HepG2 (cell line): ENCODE measurements around the gene SNAI1. TPM values are rescaled to one million over a fixed set of nuclear protein-coding genes. Genes with fewer than 3 reads are reported as not detected.

Experiments used
- ATAC-seq: fragments of 200-7000 bp; cut with Tn5 transposase; 3 replicates; pipeline ENCODE4 v1.9.1; 2020; ENCODE audit warnings: mild to moderate bottlenecking, moderate library complexity
- BruUV-seq: library from RNA; stranded (reverse); fragments of 400-500 nt; replicated peaks from 2 replicates; lab custom pipeline; 2021; lab: Mats Ljungman, UMichigan
- CTCF ChIA-PET: fragments of 300-600 bp; formaldehyde crosslinking; extraction: SDS; loops from one replicate; lab custom pipeline; 2021; ENCODE audit warnings: low total read pairs, inconsistent platforms, low intra/inter-chr PET ratio; lab: Yijun Ruan, JAX
- POLR2A ChIA-PET: fragments of 350-600 bp; sonication (Branson Sonifier 250); formaldehyde crosslinking; loops from one replicate; lab custom pipeline; 2020; ENCODE audit warnings: antibody characterized with exemption, inconsistent platforms; lab: Yijun Ruan, JAX
- DNase-seq: peaks from one replicate; pipeline ENCODE4 v3.0.0-alpha.2; 2015; ENCODE audit warnings: low spot score
- FAIRE-seq: peaks from 3 replicates; lab custom pipeline; 2011; peaks lifted over from hg19 to GRCh38; lab: Jason Lieb, UNC
- H2AFZ ChIP-seq: one replicate; pipeline ENCODE4 v1.6.1; 2011; ENCODE audit warnings: low read length, inconsistent platforms
- H3K27ac ChIP-seq: fragments of 300-600 bp; 3 replicates; pipeline ENCODE4 v1.8.0; 2011; ENCODE audit warnings: mixed run types, mild to moderate bottlenecking, mixed read lengths, low read length, inconsistent platforms; ENCODE audit not compliant: insufficient read depth; ENCODE audit errors: extremely low read length
- H3K27me3 ChIP-seq, 2 experiments: fragments of 200-600 bp in 1 of 2; 2 replicates in 1 of 2; 3 replicates in 1 of 2; pipeline versions ENCODE4 v1.6.0 to v1.8.0; 2011; ENCODE audit warnings: low read length in 2 of 2, mild to moderate bottlenecking in 2 of 2, moderate library complexity in 2 of 2, inconsistent platforms in 1 of 2; ENCODE audit not compliant: insufficient read depth in 2 of 2, control insufficient read depth in 1 of 2
- H3K36me3 ChIP-seq, 2 experiments: fragments of 200-600 bp in 1 of 2; replicated peaks in 1 of 2; 2 replicates in 1 of 2; 3 replicates in 1 of 2; pipeline versions ENCODE4 v1.5.1 to v1.8.0; 2011; ENCODE audit warnings: low read length in 2 of 2, inconsistent platforms in 1 of 2; ENCODE audit not compliant: insufficient read depth in 2 of 2, control insufficient read depth in 1 of 2
- H3K4me1 ChIP-seq: 2 replicates; pipeline ENCODE4 v1.5.1; 2012; ENCODE audit warnings: low read length, inconsistent platforms; ENCODE audit not compliant: insufficient read depth
- H3K4me2 ChIP-seq: 2 replicates; pipeline ENCODE4 v1.6.0; 2011; ENCODE audit warnings: low read depth, low read length, inconsistent platforms
- H3K4me3 ChIP-seq, 3 experiments: fragments of 200-600 bp in 1 of 3; sonication (generic), shearing (Covaris generic) in 1 of 3; replicated peaks in 1 of 3; 2 replicates each; pipeline ENCODE4 v1.5.1; 2011 to 2016; ENCODE audit warnings: low read length in 3 of 3, inconsistent platforms in 2 of 3, low read depth in 2 of 3, mild to moderate bottlenecking in 2 of 3, control low read depth in 1 of 3, mixed read lengths in 1 of 3; ENCODE audit not compliant: insufficient read depth in 1 of 3
- H3K79me2 ChIP-seq: one replicate; pipeline ENCODE4 v1.6.1; 2011; ENCODE audit warnings: low read length, inconsistent platforms; ENCODE audit not compliant: insufficient read depth
- H3K9ac ChIP-seq: 2 replicates; pipeline ENCODE4 v1.6.0; 2011; ENCODE audit warnings: mild to moderate bottlenecking, low read depth, low read length, inconsistent platforms; ENCODE audit not compliant: insufficient read depth
- H3K9me3 ChIP-seq: 2 replicates; pipeline ENCODE4 v1.5.1; 2012; ENCODE audit warnings: mild to moderate bottlenecking, low read length
- H4K20me1 ChIP-seq: 2 replicates; pipeline ENCODE4 v1.6.0; 2011; ENCODE audit warnings: inconsistent platforms, mild to moderate bottlenecking, low read length, moderate library complexity; ENCODE audit not compliant: insufficient read depth
- ATF4 ChIP-seq, 2 experiments: fragments of 450-650 bp in 1 of 2; sonication (generic) in 1 of 2; formaldehyde crosslinking; IDR thresholded peaks; 2 replicates each; pipeline versions ENCODE4 v1.5.0 to v1.8.0; 2020 to 2022; ENCODE audit warnings: mild to moderate bottlenecking in 1 of 2, missing genetic modification reagents in 1 of 2
- BHLHE40 ChIP-seq: IDR thresholded peaks from 2 replicates; pipeline ENCODE4 v1.6.1; 2011; ENCODE audit warnings: low read length, improper control_type of control experiment
- CEBPB ChIP-seq: IDR thresholded peaks from 2 replicates; pipeline ENCODE4 v1.6.1; 2011; ENCODE audit warnings: low read depth, low read length, improper control_type of control experiment, borderline replicate concordance
- CEBPG ChIP-seq: IDR thresholded peaks from 2 replicates; pipeline ENCODE4 v1.6.1; 2016
- ZBTB10 ChIP-seq: sonication (generic); formaldehyde crosslinking; IDR thresholded peaks from 2 replicates; pipeline ENCODE4 v1.4.0; 2020; ENCODE audit warnings: missing genetic modification reagents, borderline replicate concordance
- ZNF354B ChIP-seq: sonication (generic); formaldehyde crosslinking; IDR thresholded peaks from 2 replicates; pipeline ENCODE4 v1.8.0; 2022; ENCODE audit warnings: mild to moderate bottlenecking, missing genetic modification reagents
- WGBS: methylation state at CpG from one replicate; pipeline ENCODE4 v1.1.6; 2017; ENCODE audit warnings: low lambda C conversion rate; 5-methylcytosine and 5-hydroxymethylcytosine counted together
- in situ Hi-C: cut with HindIII; loops from 2 replicates; pipeline ENCODE4 v1.10.0; 2017; ENCODE audit warnings: low pct_unique_long_range_greater_than_20kb; ENCODE audit not compliant: extremely low pct_ligation_motif_present
- intact Hi-C: fragments of 100-400 bp; cut with micrococcal nuclease; formaldehyde crosslinking; loops from one replicate; pipeline ENCODE4 v1.10.0; 2022; ENCODE audit not compliant: unreplicated experiment
- polyA plus RNA-seq, 8 experiments: library from polyadenylated mRNA; depleted of rRNA in 3 of 8; stranded (reverse) in 7 of 8; unstranded in 1 of 8; fragments of >200 nt; fragmentation: Illumina TruSeq in 4 of 8; extraction: Trizol in 4 of 8; gene quantifications; 2 replicates each; pipeline versions ENCODE4 v1.2.1 to v1.2.3, GENCODE V29; 2011 to 2016; ENCODE audit warnings: low read depth in 4 of 8, missing spikeins in 1 of 8, mixed read lengths in 1 of 8; ENCODE audit not compliant: insufficient read depth in 1 of 8
- total RNA-seq, 5 experiments: library from RNA; depleted of rRNA; stranded (reverse); fragments of >200 nt; fragmentation: Illumina TruSeq; extraction: Trizol; gene quantifications; 2 replicates each; pipeline ENCODE4 v1.2.3, GENCODE V29; 2016; ENCODE audit warnings: low read depth in 1 of 5

Gene SNAI1
- total and polyA plus RNA-seq, 2 of the 13 experiments (the other 11 are each of a cell fraction or from before 2014, with no cell fraction given): 1.3 to 1.4 TPM

GRCh38 chr20:50003253-50003656 is 20.5 kb downstream of the SNAI1 start:
- H3K4me1 ChIP-seq: peaks cover 36% of the 10 kb centered on the region
- BruUV-seq: no TSS peak
- H3K27me3 ChIP-seq: peaks cover 0 to 19% of the 10 kb centered on the region in 2 experiments
- peak; percentile 4 for FAIRE-seq
- no peak overlapping the region for H3K4me2 ChIP-seq
- in situ Hi-C loops: no loop called here
- CTCF ChIA-PET: no interaction called here
- TF ChIP-seq CEBPG (CRISPR knock-in tag): peak; percentile 82
- TF ChIP-seq ZNF354B (CRISPR knock-in tag): no peak
- peak in 1 of 2 experiments; percentile 79; a peak in 2 of 4 replicates for TF ChIP-seq ATF4 (CRISPR knock-in tag; IDR thresholded peaks at IDR 0.05)
- TF ChIP-seq ZBTB10 (CRISPR knock-in tag): no peak
- TF ChIP-seq CEBPB: peak; percentile 94
- TF ChIP-seq BHLHE40: no peak
- TF ChIP-seq, all 625 proteins: peak for 3
- Histone ChIP-seq H3K9ac (no peak overlapping the region), H2AFZ (no peak overlapping the region), H3K79me2 (no peaks in the 10 kb centered on the region), H4K20me1 (no peaks in the 10 kb centered on the region), H3K27ac (no peak overlapping the region), H3K4me3 (no peak overlapping the region), H3K36me3 (no peaks in the 10 kb centered on the region), H3K9me3 (no peaks in the 10 kb centered on the region)
- 43% methylated on average over 4 of the region's 4 CpGs for WGBS
- intact Hi-C loops: no loop called here
- POLR2A ChIA-PET: interaction anchor here (1.1 kb wide), 1 partner anchor 28 kb away, joined by 5 read pairs; no protein-coding TSS in a partner anchor
- no peak for ATAC-seq
- DNase-seq: no peak
